ENCODE measurements around the gene CEP70. TPM values are rescaled to one million over a fixed set of nuclear protein-coding genes. Genes with fewer than 3 reads are reported as not detected.

Gene CEP70
- total RNA-seq, 1 donor from 2014 or later: 23.5 TPM

GRCh38 chr3:138629526-138629925 is 35.5 kb upstream of the CEP70 start:
- no peak for DNase-seq (ENCODE audit: low read depth, low spot score)
- no peak overlapping the region for H3K27ac Mint-ChIP-seq (ENCODE audit: unreplicated experiment)
- H3K36me3 Mint-ChIP-seq (ENCODE audit: low read depth): peaks cover 6% of the 10 kb centered on the region
- H3K27me3 Mint-ChIP-seq (ENCODE audit: low read depth): no peaks in the 10 kb centered on the region
- no peak overlapping the region for H3K4me3 Mint-ChIP-seq
- no peak for TF ChIP-seq CTCF (conservative IDR thresholded peaks at IDR 0.05)
- H3K4me1 Mint-ChIP-seq: no peaks in the 10 kb centered on the region
- H3K9me3 Mint-ChIP-seq: no peaks in the 10 kb centered on the region

GRCh38 chr3:138625707-138626365 is 31.8 kb upstream of the CEP70 start:
- TF ChIP-seq CTCF (conservative IDR thresholded peaks at IDR 0.05): no peak
- no peaks in the 10 kb centered on the region for H3K4me1 Mint-ChIP-seq

GRCh38 chr3:138624518-138624917 is 30.5 kb upstream of the CEP70 start:
- Mint-ChIP-seq H3K27ac (ENCODE audit: unreplicated experiment) (no peak overlapping the region), H3K4me3 (no peak overlapping the region), H3K36me3 (ENCODE audit: low read depth) (no peaks in the 10 kb centered on the region), H3K9me3 (no peaks in the 10 kb centered on the region), H3K27me3 (ENCODE audit: low read depth) (no peaks in the 10 kb centered on the region), H3K4me1 (no peaks in the 10 kb centered on the region)
- DNase-seq (ENCODE audit: low read depth, low spot score): no peak
- no peak for TF ChIP-seq CTCF (conservative IDR thresholded peaks at IDR 0.05)

More at GRCh38 chr3:138625707-138626365, 31.8 kb upstream of the CEP70 start:
- H3K36me3 Mint-ChIP-seq (ENCODE audit: low read depth): peaks cover 3% of the 10 kb centered on the region
- H3K4me3 Mint-ChIP-seq: no peak overlapping the region
- H3K27me3 Mint-ChIP-seq (ENCODE audit: low read depth): no peaks in the 10 kb centered on the region
- H3K27ac Mint-ChIP-seq (ENCODE audit: unreplicated experiment): no peak overlapping the region
- H3K9me3 Mint-ChIP-seq: no peaks in the 10 kb centered on the region
- no peak for DNase-seq (ENCODE audit: low read depth, low spot score)

GRCh38 chr3:138620431-138620830 is 26.4 kb upstream of the CEP70 start:
- no peaks in the 10 kb centered on the region for H3K9me3 Mint-ChIP-seq
- H3K4me3 Mint-ChIP-seq: no peak overlapping the region
- DNase-seq (ENCODE audit: low read depth, low spot score): no peak
- H3K27me3 Mint-ChIP-seq (ENCODE audit: low read depth): no peaks in the 10 kb centered on the region
- no peak for TF ChIP-seq CTCF (conservative IDR thresholded peaks at IDR 0.05)
- H3K27ac Mint-ChIP-seq (ENCODE audit: unreplicated experiment): no peak overlapping the region
- no peaks in the 10 kb centered on the region for H3K36me3 Mint-ChIP-seq (ENCODE audit: low read depth)
- H3K4me1 Mint-ChIP-seq: no peaks in the 10 kb centered on the region

GRCh38 chr3:138615462-138615861 is 21.4 kb upstream of the CEP70 start:
- Mint-ChIP-seq H3K27ac (ENCODE audit: unreplicated experiment) (no peak overlapping the region), H3K4me3 (no peak overlapping the region), H3K27me3 (ENCODE audit: low read depth) (no peaks in the 10 kb centered on the region), H3K4me1 (peaks cover 10% of the 10 kb centered on the region), H3K9me3 (no peaks in the 10 kb centered on the region), H3K36me3 (ENCODE audit: low read depth) (peaks cover 2% of the 10 kb centered on the region)
- no peak for DNase-seq (ENCODE audit: low read depth, low spot score)
- TF ChIP-seq CTCF (conservative IDR thresholded peaks at IDR 0.05): no peak
